Esophagus muscularis mucosa (tissue), 4 donors: ENCODE data around the gene EIF1.

Source experiments
- EP300 ChIP-seq: sonication (generic); formaldehyde crosslinking; IDR thresholded peaks from one replicate; pipeline ENCODE4 v1.6.1; 2017; ENCODE audit warnings: antibody characterized with exemption
- POLR2A ChIP-seq: fragments of 450-650 bp; IDR thresholded peaks from one replicate; pipeline ENCODE4 v1.6.1; 2017; ENCODE audit warnings: antibody characterized with exemption, moderate library complexity, mild to moderate bottlenecking, low read depth
- POLR2AphosphoS5 ChIP-seq, 2 donors: sonication (generic); formaldehyde crosslinking; IDR thresholded peaks; one replicate each; pipeline ENCODE4 v1.6.1; 2017; ENCODE audit warnings: antibody characterized with exemption in 2 of 2
- TF ChIP-seq, protein P1 (sequence below), 3 experiments: fragments of 200-600 bp in 2 of 3; fragments of 450-650 bp in 1 of 3; sonication (generic) in 2 of 3; IDR thresholded peaks; one replicate each; pipeline ENCODE4 v1.5.1; 2017 to 2019; ENCODE audit warnings: antibody characterized with exemption in 3 of 3, mild to moderate bottlenecking in 2 of 3, moderate library complexity in 1 of 3

DNA sequence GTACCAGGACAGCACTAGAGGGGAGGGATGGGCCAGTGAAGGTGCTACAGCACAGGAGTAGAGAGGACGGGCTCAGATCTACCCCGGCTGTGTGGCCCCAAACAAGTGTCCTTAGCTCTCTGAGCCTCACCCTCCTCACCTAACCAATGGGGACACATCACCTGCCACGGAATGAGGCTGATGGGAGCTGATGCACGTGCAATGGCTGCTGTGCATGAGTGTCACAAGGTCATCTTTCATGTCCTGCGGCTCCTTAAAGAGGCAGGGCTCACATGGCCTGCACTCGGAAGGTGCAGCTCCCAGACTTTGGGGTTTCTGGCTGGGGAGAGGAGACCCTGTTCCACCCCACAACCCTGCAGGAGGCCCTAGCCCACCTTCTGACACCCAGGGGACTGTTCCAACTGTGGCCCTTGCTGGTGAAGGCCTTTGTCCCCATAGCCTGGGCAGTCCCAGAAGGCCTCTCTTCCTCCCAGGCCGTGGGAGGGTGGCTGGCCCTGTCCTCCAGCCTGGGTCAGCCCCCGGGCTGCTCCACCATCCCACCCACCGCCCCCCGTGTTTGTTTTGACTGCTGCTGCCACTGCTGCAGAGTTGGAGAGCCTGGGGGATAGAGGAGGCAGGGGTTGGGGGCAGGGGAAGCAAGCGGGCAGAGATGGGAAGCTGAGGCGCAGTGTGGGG lies 35.3 kb downstream of the EIF1 start:
- TF ChIP-seq, protein P1, sequence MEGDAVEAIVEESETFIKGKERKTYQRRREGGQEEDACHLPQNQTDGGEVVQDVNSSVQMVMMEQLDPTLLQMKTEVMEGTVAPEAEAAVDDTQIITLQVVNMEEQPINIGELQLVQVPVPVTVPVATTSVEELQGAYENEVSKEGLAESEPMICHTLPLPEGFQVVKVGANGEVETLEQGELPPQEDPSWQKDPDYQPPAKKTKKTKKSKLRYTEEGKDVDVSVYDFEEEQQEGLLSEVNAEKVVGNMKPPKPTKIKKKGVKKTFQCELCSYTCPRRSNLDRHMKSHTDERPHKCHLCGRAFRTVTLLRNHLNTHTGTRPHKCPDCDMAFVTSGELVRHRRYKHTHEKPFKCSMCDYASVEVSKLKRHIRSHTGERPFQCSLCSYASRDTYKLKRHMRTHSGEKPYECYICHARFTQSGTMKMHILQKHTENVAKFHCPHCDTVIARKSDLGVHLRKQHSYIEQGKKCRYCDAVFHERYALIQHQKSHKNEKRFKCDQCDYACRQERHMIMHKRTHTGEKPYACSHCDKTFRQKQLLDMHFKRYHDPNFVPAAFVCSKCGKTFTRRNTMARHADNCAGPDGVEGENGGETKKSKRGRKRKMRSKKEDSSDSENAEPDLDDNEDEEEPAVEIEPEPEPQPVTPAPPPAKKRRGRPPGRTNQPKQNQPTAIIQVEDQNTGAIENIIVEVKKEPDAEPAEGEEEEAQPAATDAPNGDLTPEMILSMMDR (IDR thresholded peaks at IDR 0.05) = no peak
- TF ChIP-seq POLR2A (no peak), EP300 (no peak), POLR2AphosphoS5 (IDR thresholded peaks at IDR 0.05) (no peak)
